GM19240 (cell line): ENCODE data around the gene ATG9B.
"Not testable (repeated sequence)": the region's sequence is repeated elsewhere in the genome, so short reads cannot be mapped to it uniquely, and the experiment has no call there.

ENCODE experiments used
- DNase-seq: peaks from one replicate; pipeline ENCODE4 v3.0.0; 2011; ENCODE audit warnings: low spot score; ENCODE audit not compliant: insufficient read length

Gene ATG9B

DNA sequence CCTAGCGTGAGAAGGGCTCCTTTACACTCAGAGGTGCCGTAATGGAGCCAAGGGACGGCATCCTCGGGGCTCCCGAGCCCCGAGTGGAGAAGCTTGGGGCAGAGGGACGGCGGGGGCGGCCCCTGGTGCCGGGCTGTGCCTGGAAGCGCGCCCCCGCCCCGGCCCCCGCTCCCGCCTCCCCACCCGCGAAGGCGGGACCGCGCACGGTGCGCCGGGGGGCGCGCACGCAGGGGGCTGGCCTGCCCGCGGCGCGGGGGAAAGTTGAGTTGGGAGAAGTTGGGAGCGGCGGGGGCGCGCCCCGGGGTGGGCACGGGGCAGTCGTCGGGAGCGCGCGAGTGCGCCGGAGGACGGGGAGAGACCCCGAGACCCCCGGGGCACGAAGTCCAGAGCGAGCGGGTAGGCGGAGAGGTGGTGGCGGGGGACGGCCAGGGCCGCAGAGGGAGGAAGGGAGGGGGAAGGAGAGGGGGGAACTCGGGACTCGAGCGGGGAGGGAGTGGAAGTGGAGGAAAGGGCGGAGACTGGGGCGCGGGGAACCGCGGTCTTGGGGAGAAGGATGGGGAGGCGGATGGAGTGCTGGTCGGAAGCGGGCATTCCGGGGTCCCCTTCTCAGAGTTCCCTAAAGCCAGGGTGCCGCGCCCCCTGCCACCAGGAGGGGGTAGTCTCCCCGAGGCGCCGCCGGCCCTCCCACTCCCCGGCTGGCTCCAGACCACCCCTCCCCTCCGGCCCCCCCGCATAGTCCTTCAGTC is 35.2 kb upstream of the ATG9B start, which contains the start of gene SLC4A2:
Gene SLC4A2 (plus strand): TSS at position 223 of the 746 bp plus-strand sequence. CDS start 2,399 bp downstream, outside the sequence.
- peak; percentile 92 for DNase-seq

DNA sequence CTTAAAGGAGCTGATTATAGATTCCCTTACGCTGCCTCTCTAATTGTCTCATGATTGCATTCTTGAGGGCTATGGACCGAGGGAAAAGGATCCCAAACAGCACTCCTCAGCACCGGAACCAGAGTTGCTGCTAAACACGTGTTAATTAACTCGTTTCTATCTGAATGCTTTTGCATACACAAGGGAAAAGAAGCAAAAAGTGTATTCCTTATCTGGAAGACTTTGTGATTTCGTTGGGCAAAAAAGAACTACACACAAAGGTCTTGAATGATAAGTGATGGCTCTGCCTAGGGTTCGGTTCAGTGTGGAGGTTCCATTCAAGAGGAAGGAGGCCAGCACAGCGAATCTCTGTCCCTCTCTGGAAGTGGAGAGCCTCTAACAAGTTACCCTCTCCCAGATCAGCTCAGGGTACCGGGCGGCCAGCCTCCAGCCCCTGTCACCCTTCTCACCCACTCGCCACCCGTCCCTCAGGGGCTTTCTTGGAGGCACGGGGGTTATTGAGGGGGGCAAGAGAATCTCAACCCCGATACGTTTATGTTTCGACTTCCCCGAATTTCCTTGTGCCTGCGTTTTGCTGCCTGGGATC is 34.6 kb upstream of the ATG9B start:
- no peak for DNase-seq

DNA sequence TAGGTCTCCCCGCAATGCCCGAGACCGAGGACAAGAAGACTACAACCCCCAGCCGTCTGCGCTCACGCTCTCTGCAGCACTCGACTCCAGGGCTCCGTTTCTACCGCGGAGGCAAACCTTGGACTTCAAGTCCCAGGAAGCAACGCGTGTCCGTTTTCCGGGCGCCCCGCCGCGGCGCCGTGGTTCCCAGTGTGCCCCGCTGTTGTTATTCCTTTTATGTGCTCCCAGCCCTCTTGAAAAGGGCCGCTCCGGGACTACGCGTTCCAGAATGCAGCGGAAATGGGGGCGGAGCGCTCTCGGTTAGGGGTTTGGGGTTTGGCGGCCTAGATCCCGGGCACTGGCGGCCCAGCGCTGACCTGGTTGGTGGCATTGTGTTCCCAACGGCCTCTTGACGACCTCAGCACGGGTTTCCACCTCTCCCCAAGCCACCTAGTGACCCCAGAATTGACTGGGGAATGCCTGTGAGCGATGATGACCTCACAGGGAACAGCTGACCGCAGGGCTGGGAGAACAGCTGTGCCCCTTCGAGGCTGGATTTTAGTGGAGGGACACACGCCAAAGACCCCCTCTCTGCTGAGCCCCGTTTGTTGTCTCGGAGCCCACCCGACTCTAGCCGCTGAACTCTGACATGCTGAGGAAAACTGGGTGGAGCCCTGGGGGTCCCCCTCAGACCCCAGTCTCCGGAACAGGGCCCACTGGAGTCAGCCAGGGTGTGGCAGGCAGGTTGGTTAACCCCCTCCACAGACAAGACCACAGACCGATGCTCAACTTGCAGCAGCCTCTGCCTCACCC is 33.9 kb upstream of the ATG9B start:
- peak; percentile 100 for DNase-seq

DNA sequence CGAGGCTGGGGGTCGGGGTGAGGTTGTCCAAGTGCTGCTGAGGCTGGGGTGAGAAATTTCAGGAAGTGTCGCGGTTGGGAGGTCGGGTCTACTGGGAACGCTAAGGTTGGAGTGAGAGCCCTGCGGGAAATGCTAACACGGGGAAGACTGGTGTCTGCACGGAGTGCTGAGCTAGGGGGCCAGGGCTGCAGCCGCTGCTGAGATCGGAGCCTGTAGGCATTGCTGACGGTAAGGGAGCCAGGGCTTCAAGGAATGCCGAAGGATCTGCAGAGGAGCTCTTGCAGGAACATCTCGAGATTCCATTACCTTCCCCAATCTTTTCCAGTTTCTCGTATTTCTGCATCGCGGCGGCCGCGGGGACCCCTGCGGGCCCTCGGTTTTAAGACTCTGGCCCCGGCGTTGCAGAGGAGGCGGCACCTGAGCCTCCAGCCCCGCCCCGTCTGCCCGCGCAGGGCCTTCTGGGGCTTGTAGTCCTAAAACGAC is 33.3 kb upstream of the ATG9B start, which contains the start of gene CDK5:
Gene CDK5 (minus strand): TSS at position 392 of the 483 bp plus-strand sequence. CDS start 49 bp downstream, at position 343.
- DNase-seq = peak; percentile 56

DNA sequence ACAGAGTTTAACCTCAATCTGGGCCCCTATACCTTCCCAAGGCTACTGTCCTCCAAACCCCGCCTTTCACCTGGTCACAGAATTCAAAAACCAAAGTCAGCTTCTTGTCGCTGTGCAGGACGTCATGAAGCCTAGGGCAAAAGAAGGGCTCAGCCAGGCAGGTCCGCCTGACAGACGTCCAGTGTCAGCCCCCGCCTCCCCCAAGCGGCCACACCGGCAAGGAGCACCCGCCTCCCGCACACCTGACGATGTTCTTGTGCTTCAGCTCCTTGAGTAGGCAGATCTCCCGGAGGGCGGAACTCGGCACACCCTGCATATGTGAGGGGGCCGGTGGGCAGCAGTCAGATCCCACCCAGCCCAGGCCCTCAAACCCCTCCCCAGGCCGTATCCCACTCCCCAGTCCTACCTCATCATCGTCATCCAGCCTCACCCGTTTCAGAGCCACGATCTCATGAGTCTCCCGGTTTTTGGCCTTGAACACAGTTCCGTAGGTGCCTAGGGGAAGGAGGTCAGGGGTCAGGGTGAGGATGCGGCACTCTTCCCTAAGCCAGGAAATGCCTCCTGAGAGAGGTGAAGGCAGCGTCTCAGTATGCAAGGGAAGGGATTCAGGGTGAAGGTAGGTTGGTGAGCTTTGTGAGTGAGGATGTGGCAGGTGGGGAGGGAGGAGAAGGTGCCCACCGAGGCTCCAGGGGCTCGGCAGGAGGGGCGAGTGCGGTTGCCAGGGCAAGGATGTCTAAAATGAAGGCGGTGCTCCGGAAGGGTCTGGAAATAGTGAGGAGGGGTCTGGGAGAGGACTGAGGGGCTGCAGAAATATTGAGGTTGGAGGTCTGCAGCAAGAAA is 32.6 kb upstream of the ATG9B start:
- DNase-seq = no peak

DNA sequence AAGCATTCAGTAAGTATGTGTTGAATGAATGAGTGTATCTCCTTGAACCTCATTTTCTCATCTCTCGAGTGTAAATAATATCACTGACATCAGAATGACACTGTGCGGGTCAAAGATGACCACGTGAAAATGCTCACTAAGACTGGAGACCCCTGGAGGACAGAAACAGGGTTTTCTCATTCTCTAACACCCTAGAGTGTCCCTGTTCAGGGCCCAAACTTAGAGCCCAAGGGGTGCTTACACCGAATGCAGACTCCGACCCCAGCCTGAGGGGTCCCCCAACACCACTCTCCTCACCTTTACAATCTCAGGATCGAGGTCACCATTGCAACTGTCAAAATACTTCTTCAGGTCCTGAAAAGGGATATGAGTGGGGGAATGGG is 32.0 kb upstream of the ATG9B start:
- DNase-seq = no peak

DNA sequence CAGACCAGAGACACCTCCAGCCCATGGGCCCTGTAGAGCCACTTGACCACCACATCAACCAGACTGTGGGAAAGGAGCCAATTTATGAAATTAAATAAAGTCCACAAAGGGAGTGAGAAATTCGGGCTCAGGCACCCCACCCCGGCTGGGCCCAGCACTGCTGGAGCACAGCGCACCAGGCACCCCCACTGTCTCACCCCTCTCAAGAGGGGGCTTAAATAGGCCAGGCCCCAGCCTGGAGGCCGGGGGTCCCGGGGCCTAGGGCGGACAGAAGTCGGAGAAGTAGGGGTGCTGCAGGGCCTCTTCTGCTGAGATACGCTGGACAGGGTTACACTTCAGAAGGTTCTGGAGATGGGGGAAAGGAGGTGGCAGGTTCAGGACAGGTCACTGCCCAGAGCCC is 29.5 kb upstream of the ATG9B start:
- DNase-seq = no peak

DNA sequence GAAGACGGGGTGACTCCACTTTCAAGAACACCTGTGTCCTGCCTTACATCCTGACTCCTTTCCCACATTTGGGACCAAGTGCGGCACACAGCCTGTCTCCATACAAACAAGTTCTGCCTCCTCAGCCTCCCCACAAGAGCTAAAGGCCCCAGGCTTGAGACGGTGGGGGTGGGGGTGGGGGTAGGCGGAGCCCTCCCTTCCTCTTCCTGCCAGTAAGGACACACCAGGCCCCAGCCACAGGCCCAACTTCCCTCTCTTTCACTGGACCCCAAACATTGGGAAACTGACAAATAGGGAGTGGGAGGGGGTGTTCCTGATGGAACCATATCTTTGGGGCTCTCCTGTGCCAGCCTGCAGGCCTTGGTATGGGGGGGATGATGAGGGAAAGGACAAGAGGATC is 28.8 kb upstream of the ATG9B start:
- no peak for DNase-seq

DNA sequence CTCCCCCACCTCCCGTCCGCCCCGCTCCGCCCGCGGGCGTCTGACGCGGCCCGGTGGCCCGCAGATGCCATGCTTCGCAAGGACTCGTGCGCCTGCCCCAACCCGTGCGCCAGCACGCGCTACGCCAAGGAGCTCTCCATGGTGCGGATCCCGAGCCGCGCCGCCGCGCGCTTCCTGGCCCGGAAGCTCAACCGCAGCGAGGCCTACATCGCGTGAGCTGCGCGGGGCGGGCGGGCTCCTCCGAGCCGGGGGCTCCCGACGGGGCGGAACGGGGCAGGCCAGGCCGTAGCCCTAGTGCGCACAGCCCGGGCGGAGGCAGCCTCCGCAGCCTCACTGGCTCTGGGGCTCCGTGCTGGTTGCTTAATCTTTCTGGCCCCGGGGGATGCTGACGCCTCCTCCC is 26.8 kb upstream of the ATG9B start:
- DNase-seq = no peak

DNA sequence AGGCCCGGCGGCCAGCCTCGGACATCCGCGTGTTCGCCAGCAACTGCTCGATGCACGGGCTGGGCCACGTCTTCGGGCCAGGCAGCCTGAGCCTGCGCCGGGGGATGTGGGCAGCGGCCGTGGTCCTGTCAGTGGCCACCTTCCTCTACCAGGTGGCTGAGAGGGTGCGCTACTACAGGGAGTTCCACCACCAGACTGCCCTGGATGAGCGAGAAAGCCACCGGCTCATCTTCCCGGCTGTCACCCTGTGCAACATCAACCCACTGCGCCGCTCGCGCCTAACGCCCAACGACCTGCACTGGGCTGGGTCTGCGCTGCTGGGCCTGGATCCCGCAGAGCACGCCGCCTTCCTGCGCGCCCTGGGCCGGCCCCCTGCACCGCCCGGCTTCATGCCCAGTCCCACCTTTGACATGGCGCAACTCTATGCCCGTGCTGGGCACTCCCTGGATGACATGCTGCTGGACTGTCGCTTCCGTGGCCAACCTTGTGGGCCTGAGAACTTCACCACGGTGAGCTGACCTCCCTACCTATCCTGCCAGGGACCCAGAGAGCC is 24.7 kb upstream of the ATG9B start:
- DNase-seq = no peak

DNA sequence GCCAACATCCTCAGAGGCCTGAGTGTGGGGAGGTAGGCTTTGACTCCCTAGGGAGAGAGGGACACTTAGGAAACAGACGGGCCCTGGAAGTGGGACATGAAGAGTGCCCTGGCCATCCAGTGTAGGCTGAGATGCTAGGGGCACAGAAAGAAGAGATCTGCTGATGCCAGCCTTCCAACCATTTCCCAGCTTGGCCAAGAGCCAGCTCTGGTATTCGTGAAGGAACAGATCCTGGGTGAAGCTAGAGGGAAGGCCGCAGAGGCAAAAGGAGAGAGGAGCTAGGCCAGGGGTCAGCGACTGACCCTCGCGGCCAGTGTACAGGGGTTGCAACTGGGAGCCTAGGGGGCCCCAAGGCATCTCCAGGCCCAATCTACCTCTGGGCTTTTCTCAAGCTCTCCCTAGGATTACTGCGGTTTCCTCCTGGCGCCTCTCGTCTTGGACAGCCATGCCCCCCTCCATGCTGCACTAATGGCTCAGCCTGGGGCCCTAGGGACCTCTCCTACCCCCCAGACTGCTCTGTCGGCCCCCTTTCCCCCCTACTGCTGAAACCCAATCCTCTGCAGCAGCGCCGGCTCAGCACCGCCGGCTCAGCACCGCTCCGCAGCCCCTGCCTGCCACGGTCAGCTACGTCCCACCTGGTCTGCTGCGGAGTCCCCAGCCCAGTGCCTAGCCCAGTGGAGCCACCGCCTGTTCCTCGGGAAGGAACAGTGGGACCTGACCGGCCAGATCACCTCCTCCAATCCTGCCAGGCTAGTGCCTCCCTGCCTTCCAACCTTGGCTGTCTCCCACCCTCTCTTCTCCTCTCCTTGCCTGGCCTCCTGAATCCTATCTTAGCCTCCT is 23.9 kb upstream of the ATG9B start, which contains the start of gene ASIC3:
Gene ASIC3 (plus strand): TSS at position 556 of the 840 bp plus-strand sequence. CDS start 355 bp downstream, outside the sequence.
- DNase-seq = no peak

DNA sequence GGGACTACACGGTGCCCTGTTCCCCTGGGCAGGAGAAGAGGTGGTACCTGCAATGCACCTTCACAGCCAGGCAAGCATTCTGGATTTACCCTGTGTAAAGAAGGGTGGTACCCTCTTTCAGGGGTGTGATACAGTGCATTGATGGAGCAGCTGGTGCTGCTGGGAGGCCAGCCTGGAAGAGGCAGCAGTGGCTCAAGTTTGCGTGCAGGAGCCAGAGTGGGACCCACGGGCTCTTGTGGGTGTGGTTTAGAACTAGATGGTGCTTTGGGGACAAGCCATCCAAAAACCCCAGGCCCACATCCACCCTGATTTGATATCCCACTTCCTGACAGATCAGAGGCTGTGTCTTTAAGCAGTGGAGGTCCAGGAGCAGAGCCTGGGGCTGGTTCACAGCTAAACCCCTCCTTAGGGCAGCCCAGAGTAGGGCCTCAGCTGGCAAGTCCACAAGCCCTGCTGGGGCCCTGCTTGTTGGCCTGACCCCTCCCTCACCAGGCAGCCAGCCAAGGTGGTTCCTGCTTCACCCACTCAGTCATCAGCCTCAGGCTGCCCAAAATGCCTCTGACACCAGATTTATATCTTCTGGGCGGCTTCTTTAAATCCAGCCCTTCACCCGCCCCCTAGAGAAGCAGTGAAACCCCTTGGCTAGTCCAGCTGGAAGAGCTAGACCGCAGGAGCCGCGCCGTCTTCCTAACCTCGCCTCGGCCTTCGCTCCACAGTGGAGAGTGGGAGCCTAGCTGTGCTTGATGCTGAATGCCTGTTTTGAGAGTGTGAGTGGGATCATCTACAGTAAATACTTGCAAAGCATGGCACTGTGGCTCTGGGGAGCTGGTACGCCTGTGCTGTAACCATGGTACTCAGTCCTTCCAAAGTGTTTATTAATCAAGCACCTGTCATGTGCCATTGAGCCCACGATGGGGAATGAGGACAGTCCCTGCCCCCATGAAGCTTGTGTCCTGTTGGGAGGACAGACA is 22.6 kb upstream of the ATG9B start:
- DNase-seq = no peak

DNA sequence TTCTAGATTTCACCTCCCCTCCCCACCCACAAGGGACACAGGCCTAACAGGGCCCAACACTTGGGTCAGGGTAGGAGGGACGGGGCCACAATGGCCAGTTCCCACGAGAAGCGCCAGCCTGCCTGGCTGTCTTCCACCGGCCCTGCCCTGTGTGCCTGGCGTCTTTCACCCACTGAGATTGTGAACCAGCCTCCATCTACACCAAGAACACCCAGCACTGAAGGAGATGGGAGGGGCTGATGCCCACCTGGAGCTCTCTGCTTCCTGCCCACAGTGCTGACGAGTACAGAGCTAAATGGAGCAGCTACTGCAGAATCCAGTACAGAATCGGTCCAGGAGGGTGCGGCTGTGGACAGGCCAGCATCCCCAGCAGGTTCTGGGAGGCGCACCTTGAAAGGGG is 21.7 kb upstream of the ATG9B start:
- no peak for DNase-seq

DNA sequence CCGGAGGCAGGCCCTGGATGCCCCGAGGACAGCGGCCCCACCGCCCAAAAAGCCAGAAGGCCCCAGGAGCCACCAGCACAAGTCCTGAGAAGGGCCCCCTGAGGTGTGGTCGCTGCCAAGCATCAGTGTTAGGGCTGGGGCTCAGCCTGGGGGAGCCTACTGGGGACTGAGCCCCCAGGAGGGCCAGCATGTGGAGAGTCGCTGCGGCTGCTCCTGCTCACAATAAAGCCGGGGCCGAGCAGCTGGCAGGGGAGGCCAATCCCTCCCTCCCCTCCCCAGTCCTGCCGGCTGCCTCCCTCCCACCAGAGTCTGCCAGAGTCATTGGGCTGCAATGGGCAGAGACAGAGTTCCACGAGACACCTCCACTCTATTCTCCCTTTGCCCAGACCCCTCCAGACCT is 21.0 kb upstream of the ATG9B start:
- no peak for DNase-seq

DNA sequence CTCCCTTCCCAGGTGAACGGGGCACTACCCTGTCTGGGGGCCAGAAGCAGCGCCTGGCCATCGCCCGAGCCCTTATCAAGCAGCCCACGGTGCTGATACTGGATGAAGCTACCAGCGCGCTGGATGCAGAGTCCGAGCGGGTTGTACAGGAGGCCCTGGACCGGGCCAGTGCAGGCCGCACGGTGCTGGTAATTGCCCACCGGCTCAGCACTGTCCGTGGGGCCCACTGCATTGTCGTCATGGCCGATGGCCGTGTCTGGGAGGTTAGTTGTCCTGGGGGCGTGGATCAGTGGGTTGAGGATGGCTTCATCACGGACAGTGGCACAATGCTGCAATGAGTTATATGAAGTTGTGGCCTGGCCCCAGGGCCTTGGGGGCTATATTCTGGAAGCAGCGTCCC is 19.7 kb upstream of the ATG9B start:
- DNase-seq = no peak

DNA sequence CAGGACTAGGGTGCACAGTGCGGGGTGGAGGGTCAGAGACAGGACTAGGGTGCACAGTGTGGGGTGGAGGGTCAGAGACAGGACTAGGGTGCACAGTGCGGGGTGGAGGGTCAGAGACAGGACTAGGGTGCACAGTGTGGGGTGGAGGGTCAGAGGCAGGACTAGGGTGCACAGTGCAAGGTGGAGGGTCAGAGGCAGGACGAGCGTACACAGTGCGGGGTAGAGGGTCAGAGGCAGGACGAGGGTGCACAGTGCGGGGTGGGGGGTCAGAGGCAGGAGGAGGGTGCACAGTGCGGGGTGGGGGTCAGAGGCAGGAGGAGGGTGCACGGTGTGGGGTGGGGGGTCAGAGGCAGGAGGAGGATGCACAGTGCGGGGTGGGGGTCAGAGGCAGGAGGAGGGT is 19.2 kb upstream of the ATG9B start:
- DNase-seq = not testable (repeated sequence)

DNA sequence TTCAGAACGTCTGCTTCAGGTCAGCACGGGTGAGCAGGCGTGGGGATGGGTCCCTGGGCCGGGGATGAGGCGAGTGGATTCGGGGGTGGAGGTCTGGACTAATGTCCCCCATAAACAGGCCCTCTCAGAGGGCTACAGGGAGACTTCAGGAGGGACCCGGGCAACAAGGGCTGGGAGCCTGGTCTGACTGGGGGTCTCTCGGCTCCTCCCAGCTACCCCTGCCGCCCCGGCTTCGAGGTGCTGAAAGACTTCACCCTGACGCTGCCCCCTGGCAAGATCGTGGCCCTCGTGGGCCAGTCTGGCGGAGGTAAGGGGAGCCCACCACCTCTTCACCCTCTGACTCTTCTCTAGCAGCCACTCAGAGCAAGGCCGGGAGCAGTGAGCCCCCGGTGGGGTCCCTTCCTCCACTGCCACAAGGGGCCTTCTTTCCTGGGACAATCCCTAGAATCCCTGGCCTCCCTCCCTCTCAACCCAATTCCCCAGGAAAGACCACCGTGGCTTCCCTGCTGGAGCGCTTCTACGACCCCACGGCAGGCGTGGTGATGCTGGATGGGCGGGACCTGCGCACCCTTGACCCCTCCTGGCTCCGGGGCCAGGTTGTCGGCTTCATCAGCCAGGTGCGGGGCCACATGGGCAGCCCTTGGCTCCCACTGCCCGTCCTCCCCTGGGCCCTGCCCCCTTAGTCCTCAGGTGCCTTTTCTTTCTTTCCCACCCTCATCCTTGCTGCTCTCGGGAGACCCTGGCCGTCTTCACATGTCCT is 16.5 kb upstream of the ATG9B start:
- DNase-seq = no peak
